H1 (cell line): Measurements from ENCODE around the gene CAMK2A. TPM values are rescaled to one million over a fixed set of nuclear protein-coding genes. Genes with fewer than 3 reads are reported as not detected.

Source experiments
- CTCF ChIA-PET: fragments of 300-600 bp; sonication (Branson Sonifier 250); formaldehyde crosslinking; loops from one replicate; lab custom pipeline; 2021; ENCODE audit not compliant: partially characterized antibody; lab: Charles Lee
- POLR2A ChIA-PET: fragments of 300-600 bp; sonication (Branson Sonifier 250); formaldehyde crosslinking; loops from one replicate; lab custom pipeline; 2021; ENCODE audit warnings: inconsistent platforms; ENCODE audit not compliant: partially characterized antibody; lab: Charles Lee
- DNase-seq, 2 experiments: peaks; one replicate each; pipeline versions ENCODE4 v3.0.0 to v3.0.0-alpha.2; 2010 to 2022; ENCODE audit warnings: low spot score in 2 of 2, low read depth in 1 of 2, mixed read lengths in 1 of 2
- FAIRE-seq: peaks from 2 replicates; lab custom pipeline; 2011; peaks lifted over from hg19 to GRCh38; lab: Jason Lieb, UNC
- H2AFZ ChIP-seq: 2 replicates; pipeline ENCODE4 v1.8.1; 2012; ENCODE audit warnings: low read length, inconsistent platforms
- H2AK5ac ChIP-seq: 2 replicates; pipeline ENCODE4 v1.6.1; 2013; ENCODE audit warnings: low read depth, low read length
- H2BK120ac ChIP-seq: replicated peaks from 2 replicates; pipeline ENCODE3; 2013; ENCODE audit warnings: low read depth, low read length, inconsistent platforms
- H2BK12ac ChIP-seq: 2 replicates; pipeline ENCODE4 v1.6.1; 2013; ENCODE audit warnings: low read depth, low read length
- H2BK15ac ChIP-seq: 2 replicates; pipeline ENCODE4 v1.6.1; 2013; ENCODE audit warnings: low read length
- H2BK20ac ChIP-seq: 2 replicates; pipeline ENCODE4 v1.6.1; 2013; ENCODE audit warnings: low read length
- H2BK5ac ChIP-seq: 2 replicates; pipeline ENCODE4 v1.6.1; 2013; ENCODE audit warnings: low read depth, low read length
- H3K14ac ChIP-seq: 2 replicates; pipeline ENCODE4 v1.6.1; 2013; ENCODE audit warnings: inconsistent platforms; ENCODE audit not compliant: insufficient read length
- H3K18ac ChIP-seq: 2 replicates; pipeline ENCODE4 v1.6.1; 2013; ENCODE audit warnings: low read length; ENCODE audit errors: extremely low read depth
- H3K23ac ChIP-seq: 2 replicates; pipeline ENCODE4 v1.6.1; 2013; ENCODE audit warnings: inconsistent platforms; ENCODE audit not compliant: insufficient read length
- H3K23me2 ChIP-seq: 2 replicates; pipeline ENCODE4 v1.6.1; 2013; ENCODE audit warnings: low read depth, low read length
- H3K27ac ChIP-seq: 2 replicates; pipeline ENCODE4 v1.6.1; 2011; ENCODE audit warnings: low read depth, low read length, inconsistent platforms
- H3K27me3 ChIP-seq, 4 experiments: replicated peaks in 1 of 4; 1 replicate in 1 of 4; 2 replicates in 3 of 4; pipeline versions ENCODE4 v1.6.1 to v1.8.1; 2011 to 2013; ENCODE audit warnings: low read length in 3 of 4, mild to moderate bottlenecking in 3 of 4, inconsistent platforms in 2 of 4, mixed read lengths in 2 of 4, moderate library complexity in 1 of 4; ENCODE audit not compliant: control insufficient read depth in 3 of 4, insufficient read depth in 3 of 4; ENCODE audit errors: extremely low read depth in 1 of 4
- H3K36me3 ChIP-seq, 4 experiments: 2 replicates each; pipeline versions ENCODE4 v1.6.1 to v1.8.1; 2011 to 2013; ENCODE audit warnings: mild to moderate bottlenecking in 4 of 4, low read length in 3 of 4, moderate library complexity in 2 of 4, control low read depth in 1 of 4, inconsistent platforms in 1 of 4; ENCODE audit not compliant: insufficient read depth in 4 of 4, control insufficient read depth in 2 of 4
- H3K4ac ChIP-seq: replicated peaks from 2 replicates; pipeline ENCODE3; 2013; ENCODE audit warnings: low read length, low read depth, mixed read lengths, inconsistent platforms; ENCODE audit not compliant: insufficient read length
- H3K4me1 ChIP-seq, 4 experiments: replicated peaks in 1 of 4; 1 replicate in 1 of 4; 2 replicates in 3 of 4; pipeline versions ENCODE4 v1.6.1 to v1.8.1; 2011 to 2013; ENCODE audit warnings: low read length in 3 of 4, inconsistent platforms in 2 of 4, mixed read lengths in 1 of 4; ENCODE audit not compliant: insufficient read depth in 4 of 4, control insufficient read depth in 3 of 4
- H3K4me2 ChIP-seq, 2 experiments: 2 replicates each; pipeline versions ENCODE4 v1.6.1 to v1.8.1; 2011 to 2013; ENCODE audit warnings: low read depth in 2 of 2, low read length in 2 of 2, control low read depth in 1 of 2, inconsistent platforms in 1 of 2, mild to moderate bottlenecking in 1 of 2; ENCODE audit not compliant: insufficient read depth in 1 of 2
- H3K4me3 ChIP-seq, 4 experiments: fragments of 200-600, 300-600 bp in 1 of 4; sonication (generic), shearing (Covaris generic), sonication (Bioruptor Twin) in 1 of 4; 2 replicates each; pipeline versions ENCODE4 v1.5.1 to v1.8.1; 2011 to 2016; ENCODE audit warnings: low read length in 4 of 4, low read depth in 3 of 4, control low read depth in 2 of 4, inconsistent platforms in 2 of 4, mild to moderate bottlenecking in 2 of 4, mixed read lengths in 1 of 4, moderate library complexity in 1 of 4; ENCODE audit not compliant: insufficient read depth in 2 of 4; ENCODE audit errors: extremely low read depth in 1 of 4
- H3K56ac ChIP-seq: replicated peaks from 2 replicates; pipeline ENCODE3; 2013; ENCODE audit warnings: low read depth, mild to moderate bottlenecking, mixed read lengths, low read length, inconsistent platforms; ENCODE audit not compliant: insufficient read length
- H3K79me1 ChIP-seq: 2 replicates; pipeline ENCODE4 v1.6.1; 2013; ENCODE audit warnings: low read depth, low read length, control low read depth
- H3K79me2 ChIP-seq, 2 experiments: 2 replicates each; pipeline versions ENCODE4 v1.6.1 to v1.8.1; 2012 to 2013; ENCODE audit warnings: low read length in 2 of 2, mild to moderate bottlenecking in 2 of 2, inconsistent platforms in 1 of 2; ENCODE audit not compliant: insufficient read depth in 2 of 2, control insufficient read depth in 1 of 2
- H3K9ac ChIP-seq, 4 experiments: replicated peaks in 1 of 4; 1 replicate in 1 of 4; 2 replicates in 3 of 4; pipeline versions ENCODE4 v1.6.1 to v1.8.1; 2011 to 2013; ENCODE audit warnings: low read depth in 3 of 4, low read length in 3 of 4, control low read depth in 2 of 4, mild to moderate bottlenecking in 2 of 4, moderate library complexity in 2 of 4, inconsistent platforms in 1 of 4; ENCODE audit errors: extremely low read depth in 1 of 4
- H3K9me3 ChIP-seq, 2 experiments: 2 replicates each; pipeline versions ENCODE4 v1.6.1 to v1.8.1; 2012 to 2013; ENCODE audit warnings: mild to moderate bottlenecking in 2 of 2, moderate library complexity in 2 of 2, control low read depth in 1 of 2, inconsistent platforms in 1 of 2, low read depth in 1 of 2, low read length in 1 of 2, mixed read lengths in 1 of 2; ENCODE audit not compliant: insufficient read depth in 2 of 2
- H4K20me1 ChIP-seq, 2 experiments: replicated peaks in 1 of 2; 2 replicates each; pipeline versions ENCODE3 to v1.8.1; 2011 to 2013; ENCODE audit warnings: inconsistent platforms in 2 of 2, low read length in 2 of 2, mild to moderate bottlenecking in 1 of 2; ENCODE audit not compliant: insufficient read depth in 2 of 2, control insufficient read depth in 1 of 2
- H4K5ac ChIP-seq: 2 replicates; pipeline ENCODE4 v1.6.1; 2013; ENCODE audit warnings: low read length, low read depth, mixed read lengths, inconsistent platforms; ENCODE audit not compliant: insufficient read length
- H4K8ac ChIP-seq: 2 replicates; pipeline ENCODE4 v1.8.0; 2013; ENCODE audit warnings: mild to moderate bottlenecking, moderate library complexity, low read length, inconsistent platforms; ENCODE audit not compliant: insufficient read depth; ENCODE audit errors: extremely low read depth
- H4K91ac ChIP-seq: replicated peaks from 2 replicates; pipeline ENCODE3; 2013; ENCODE audit warnings: low read length, mixed read lengths, inconsistent platforms; ENCODE audit not compliant: insufficient read length
- ASH2L ChIP-seq: fragments of 200-600, 300-600 bp; sonication (generic); IDR thresholded peaks from one replicate; pipeline ENCODE4 v1.7.1; 2017; ENCODE audit warnings: low read length
- CBX5 ChIP-seq: fragments of 300-800, 300-1000 bp; sonication (generic); IDR thresholded peaks from 2 replicates; pipeline ENCODE4 v1.7.1; 2016; ENCODE audit warnings: antibody characterized with exemption, low read length, low read depth
- MAFK ChIP-seq: IDR thresholded peaks from 2 replicates; pipeline ENCODE4 v1.6.1; 2012; ENCODE audit warnings: low read depth, mild to moderate bottlenecking, improper control_type of control experiment, low read length
- PHF8 ChIP-seq: fragments of 200-600 bp; sonication (generic); conservative IDR thresholded peaks from 2 replicates; pipeline ENCODE4 v1.7.1; 2012; ENCODE audit warnings: low read depth, mild to moderate bottlenecking, inconsistent platforms, low read length, moderate library complexity
- SIX5 ChIP-seq: IDR thresholded peaks from 2 replicates; pipeline ENCODE4 v1.6.1; 2011; ENCODE audit warnings: mild to moderate bottlenecking, low read depth, low read length
- SRF ChIP-seq: IDR thresholded peaks from 2 replicates; pipeline ENCODE4 v1.6.1; 2011; ENCODE audit warnings: mild to moderate bottlenecking, low read depth, low read length, moderate library complexity
- SUZ12 ChIP-seq: fragments of 200-600 bp; sonication (generic); IDR thresholded peaks from 2 replicates; pipeline ENCODE4 v1.6.1; 2012; ENCODE audit warnings: mild to moderate bottlenecking, inconsistent platforms, low read length, moderate library complexity, mixed read lengths
- TBP ChIP-seq: IDR thresholded peaks from 2 replicates; pipeline ENCODE4 v1.6.1; 2011; ENCODE audit warnings: low read depth, low read length, improper control_type of control experiment
- TCF12 ChIP-seq: IDR thresholded peaks from 2 replicates; pipeline ENCODE4 v1.6.1; 2011; ENCODE audit warnings: low read depth, mild to moderate bottlenecking, low read length
- TEAD4 ChIP-seq: IDR thresholded peaks from 2 replicates; pipeline ENCODE4 v1.6.1; 2012; ENCODE audit warnings: low read depth, low read length, inconsistent platforms, mixed read lengths
- WGBS, 2 experiments: shearing (Covaris generic) in 1 of 2; methylation state at CpG; one replicate each; pipeline versions ENCODE4 v1.1.6 to v1.1.7; 2013 to 2015; ENCODE audit warnings: low lambda C conversion rate in 2 of 2, mixed read lengths in 2 of 2, inconsistent platforms in 1 of 2, low coverage in 1 of 2, missing lambda C conversion rate in 1 of 2; ENCODE audit not compliant: insufficient replicate concordance in 2 of 2, insufficient coverage in 1 of 2, insufficient read length in 1 of 2; ENCODE audit errors: extremely low coverage in 1 of 2, missing lambda C conversion rate in 1 of 2; 5-methylcytosine and 5-hydroxymethylcytosine counted together
- polyA plus RNA-seq, 7 experiments: library from polyadenylated mRNA; depleted of rRNA in 3 of 7; stranded (reverse) in 5 of 7; unstranded in 2 of 7; fragments of >200 nt in 5 of 7; fragments of 200-250 nt in 2 of 7; gene quantifications; 1 replicate in 5 of 7; 2 replicates in 1 of 7; 4 replicates in 1 of 7; pipeline versions ENCODE4 v1.2.1 to v1.2.3, GENCODE V29; 2011 to 2013; ENCODE audit warnings: missing spikeins in 2 of 7, mixed read lengths in 2 of 7
- total RNA-seq: library from RNA; stranded (reverse); fragmentation: NEBNext Ultra II Directional; extraction: Animal tissue kit (Norgen Biotek cat#: 25700); gene quantifications from 2 replicates; pipeline ENCODE4 v1.2.1, GENCODE V29; 2021

Gene CAMK2A
- total and polyA plus RNA-seq, 2 of the 8 experiments (the other 6 are each of a cell fraction or from before 2014, with no cell fraction given) = 0.20 to 0.28 TPM

DNA sequence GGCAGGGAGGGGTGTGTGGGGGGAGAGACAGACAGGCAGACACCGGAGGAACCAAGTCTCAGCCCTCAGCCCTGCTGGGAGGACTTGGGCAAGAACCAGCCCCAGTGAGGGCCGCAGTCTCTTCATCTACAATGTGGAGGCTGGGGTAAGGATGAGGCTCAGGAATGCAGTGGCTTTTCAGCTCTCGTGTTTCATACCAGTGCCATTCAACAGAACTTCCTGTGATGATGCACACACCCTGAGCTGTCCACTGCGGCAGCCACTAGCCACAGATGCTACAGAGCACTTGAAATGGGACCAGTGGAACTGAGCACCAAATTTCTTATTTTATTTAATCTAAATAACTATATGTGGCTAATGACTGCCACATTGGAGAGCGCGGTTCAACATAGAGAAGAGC, 10.7 kb downstream of the CAMK2A start:
- Histone ChIP-seq H3K4me2 (no peak overlapping the region), H3K14ac (no peak overlapping the region), H3K23ac (no peak overlapping the region), H2BK15ac (no peak overlapping the region), H3K36me3 (no peaks in the 10 kb centered on the region), H3K56ac (no peak overlapping the region), H4K8ac (no peak overlapping the region), H3K9ac (no peak overlapping the region), H3K4ac (no peak overlapping the region), H2BK120ac (no peak overlapping the region), H4K91ac (no peak overlapping the region), H3K79me1 (no peaks in the 10 kb centered on the region), H3K23me2 (no peaks in the 10 kb centered on the region), H2BK20ac (no peak overlapping the region), H3K9me3 (no peaks in the 10 kb centered on the region), H2BK12ac (no peak overlapping the region), H3K27me3 (0 out of 7 replicates have a peak, but pooled peaks cover 0 to 2% (median 0%) of the 10 kb centered on the region in 4 experiments), H2BK5ac (no peak overlapping the region), H3K4me3 (no peak overlapping the region), H3K27ac (peak overlapping the region; percentile 31; the same call in 1 of the 2 replicates), H3K79me2 (no peaks in the 10 kb centered on the region), H2AFZ (no peak overlapping the region), H4K5ac (no peak overlapping the region), H3K18ac (no peak overlapping the region), H2AK5ac (no peak overlapping the region), H4K20me1 (peaks cover 0 to 1% of the 10 kb centered on the region in 2 experiments), H3K4me1 (0 out of 7 replicates have a peak, but pooled peaks cover 0 to 1% (median 0%) of the 10 kb centered on the region in 4 experiments)
- 96% methylated on average over 6 of the region's 6 CpGs; no CpG with 5 or more reads in 1 of the 2 experiments for WGBS, 2 experiments
- FAIRE-seq (no peak), DNase-seq (no peak)
- no peak for TF ChIP-seq SIX5
- no peak for TF ChIP-seq TBP
- no peak for TF ChIP-seq PHF8
- TF ChIP-seq TEAD4 = no peak
- TF ChIP-seq MAFK = no peak
- no peak for TF ChIP-seq CBX5
- no peak for TF ChIP-seq SUZ12
- no peak for TF ChIP-seq TCF12
- TF ChIP-seq ASH2L = no peak
- no peak for TF ChIP-seq SRF
- POLR2A ChIA-PET = interaction anchor here (0.9 kb wide), 1 partner anchor 11 kb away, joined by 5 read pairs; no protein-coding TSS in a partner anchor
- CTCF ChIA-PET = interaction anchor here (0.7 to 0.9 kb wide), 2 partner anchors 139 to 265 kb away, joined by 3 to 5 read pairs; no protein-coding TSS in a partner anchor
